Right lobe of liver (tissue), 6 donors: ENCODE measurements around the gene BCAN. TPM values are rescaled to one million over a fixed set of nuclear protein-coding genes. Genes with fewer than 3 reads are reported as not detected.
A peak's percentile ranks its signal among the peaks of the same experiment; 100 is the strongest.

Source experiments
- ATAC-seq, 4 donors: fragments of 200-7000 bp; cut with Tn5 transposase; one replicate each; pipeline ENCODE4 v1.9.1; 2020; ENCODE audit warnings: mild to moderate bottlenecking in 4 of 4, moderate library complexity in 4 of 4
- DNase-seq, 3 donors: peaks; one replicate each; pipeline ENCODE4 v3.0.0-alpha.2; 2020
- H3K27ac ChIP-seq, 3 donors: fragments of 200-600 bp; one replicate each; pipeline ENCODE4 v1.8.0; 2022
- H3K27me3 ChIP-seq, 2 donors: fragments of 200-600 bp; one replicate each; pipeline ENCODE4 v1.8.0; 2022
- H3K36me3 ChIP-seq, 4 donors: fragments of 200-600 bp; sonication (generic) in 1 of 4; one replicate each; pipeline versions ENCODE4 v1.5.1 to v1.8.0; 2017 to 2022; ENCODE audit warnings: control low read depth in 1 of 4
- H3K4me1 ChIP-seq, 4 donors: fragments of 200-600 bp; sonication (generic) in 1 of 4; one replicate each; pipeline versions ENCODE4 v1.5.1 to v1.8.0; 2017 to 2022; ENCODE audit warnings: control low read depth in 1 of 4
- H3K4me3 ChIP-seq, 3 donors: fragments of 200-600 bp; one replicate each; pipeline ENCODE4 v1.8.0; 2022
- H3K9me3 ChIP-seq, 4 donors: fragments of 200-600 bp; sonication (generic) in 1 of 4; one replicate each; pipeline versions ENCODE4 v1.5.1 to v1.8.0; 2017 to 2022; ENCODE audit warnings: control low read depth in 1 of 4
- CTCF ChIP-seq, 4 donors: fragments of 200-600 bp in 3 of 4; fragments of 450-650 bp in 1 of 4; IDR thresholded peaks; one replicate each; pipeline versions ENCODE4 v1.5.1 to v1.8.0; 2016 to 2022; ENCODE audit warnings: antibody characterized with exemption in 4 of 4, mild to moderate bottlenecking in 2 of 4
- POLR2A ChIP-seq: fragments of 450-650 bp; IDR thresholded peaks from one replicate; pipeline ENCODE4 v1.6.1; 2017; ENCODE audit warnings: antibody characterized with exemption, mild to moderate bottlenecking
- WGBS: methylation state at CpG from one replicate; pipeline ENCODE4 v1.1.6; 2018; ENCODE audit warnings: low coverage, low lambda C conversion rate; ENCODE audit not compliant: insufficient coverage; ENCODE audit errors: missing lambda C conversion rate; 5-methylcytosine and 5-hydroxymethylcytosine counted together
- intact Hi-C, 2 donors: fragments of 100-400 bp; cut with DNase I; formaldehyde crosslinking; loops; one replicate each; pipeline versions ENCODE4 v1.11.2 to v1.14.1; 2022
- total RNA-seq, 6 experiments: library from RNA; depleted of rRNA in 2 of 6; stranded (reverse); fragments of >200 nt in 2 of 6; fragmentation: NEBNext Ultra II Directional in 3 of 6; extraction: Animal tissue kit (Norgen Biotek cat#: 25700) in 3 of 6; gene quantifications; one replicate each; pipeline versions ENCODE4 v1.1.0 to v1.2.4, GENCODE V29; 2016 to 2023
- donor health status: DM: no; HTN: yes; CAD: no.
- donor health status: DM: no; HTN: no; CAD: no.
- donor health status: DM: no; HTN: no; CAD: no.
- donor health status: DM: no; HTN: yes; CAD: no.
- donor health status: DM: no; HTN: yes; CAD: no.

The BCAN gene
- total RNA-seq, 6 experiments from 2014 or later = not detected

- DNase-seq (no peak), ATAC-seq (peak in 3 of 4 donors; percentile 23 to 58 (median 28))
- H3K9me3 ChIP-seq = no peaks in the 10 kb centered on the region
- intact Hi-C loops = no loop called here
- no peaks in the 10 kb centered on the region for H3K36me3 ChIP-seq
- 3% methylated on average over 31 of the region's 45 CpGs for WGBS
- peaks cover 0 to 16% (median 9%) of the 10 kb centered on the region in 4 donors for H3K4me1 ChIP-seq
- peak overlapping the region; percentile 1 to 13 (median 12) for H3K4me3 ChIP-seq
- peaks cover 0 to 31% of the 10 kb centered on the region in 2 donors for H3K27me3 ChIP-seq
- no peak overlapping the region for H3K27ac ChIP-seq
- TF ChIP-seq POLR2A = no peak
- peak; percentile 40 to 61 (median 54) for TF ChIP-seq CTCF (IDR thresholded peaks at IDR 0.05)
Observed at GRCh38 chr1:156705918-156706656, 64.2 kb downstream of the BCAN start.

DNA sequence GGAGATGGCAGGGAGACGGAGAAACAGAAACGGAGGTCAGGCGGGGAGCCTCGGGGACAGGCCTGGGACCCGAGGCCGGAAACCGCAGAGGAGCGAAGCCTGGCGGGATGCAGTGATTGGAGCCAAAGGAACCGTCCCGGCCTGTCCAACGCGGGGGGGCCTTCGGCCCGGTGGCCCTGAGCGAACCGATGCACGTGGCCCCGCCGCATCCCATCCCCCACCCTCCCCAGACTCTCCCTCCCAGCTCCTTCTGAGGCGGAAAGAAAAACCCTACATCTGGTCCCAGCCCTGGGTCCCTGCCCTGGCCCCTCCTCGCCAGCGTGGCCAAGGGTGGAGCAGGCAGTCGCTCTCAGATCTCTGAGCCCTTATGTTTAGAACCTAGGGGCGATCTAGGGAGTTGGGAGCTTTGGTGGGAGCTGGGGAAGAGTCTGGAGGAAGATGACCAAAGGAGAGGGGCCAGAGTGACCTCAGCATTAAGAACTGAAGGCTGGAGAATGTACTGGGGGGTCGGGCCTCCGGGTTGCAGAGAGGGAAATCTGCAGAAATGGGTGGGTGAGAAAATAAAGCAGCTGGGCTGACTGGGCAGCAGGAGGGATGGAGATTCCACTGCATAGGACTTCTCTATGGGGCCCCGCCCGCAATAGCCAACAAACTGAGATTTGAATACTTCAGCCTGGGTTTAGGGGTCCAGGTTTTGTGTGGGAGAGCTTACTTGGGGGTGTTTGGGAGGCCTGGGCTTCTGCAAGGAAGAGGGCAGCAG lies 64.9 kb downstream of the BCAN start:
- no peak for TF ChIP-seq POLR2A
- TF ChIP-seq CTCF (IDR thresholded peaks at IDR 0.05) = no peak
- whole genome bisulfite sequencing = 7% methylated on average over 3 of the region's 29 CpGs
- Histone ChIP-seq H3K4me3 (no peak overlapping the region), H3K4me1 (peaks cover 0 to 16% (median 9%) of the 10 kb centered on the region in 4 donors), H3K27me3 (peaks cover 0 to 31% of the 10 kb centered on the region in 2 donors), H3K27ac (no peak overlapping the region), H3K36me3 (no peaks in the 10 kb centered on the region), H3K9me3 (no peaks in the 10 kb centered on the region)
- ATAC-seq (peak; percentile 10 to 34 (median 23)), DNase-seq (no peak)
- intact Hi-C loops = no loop called here

DNA sequence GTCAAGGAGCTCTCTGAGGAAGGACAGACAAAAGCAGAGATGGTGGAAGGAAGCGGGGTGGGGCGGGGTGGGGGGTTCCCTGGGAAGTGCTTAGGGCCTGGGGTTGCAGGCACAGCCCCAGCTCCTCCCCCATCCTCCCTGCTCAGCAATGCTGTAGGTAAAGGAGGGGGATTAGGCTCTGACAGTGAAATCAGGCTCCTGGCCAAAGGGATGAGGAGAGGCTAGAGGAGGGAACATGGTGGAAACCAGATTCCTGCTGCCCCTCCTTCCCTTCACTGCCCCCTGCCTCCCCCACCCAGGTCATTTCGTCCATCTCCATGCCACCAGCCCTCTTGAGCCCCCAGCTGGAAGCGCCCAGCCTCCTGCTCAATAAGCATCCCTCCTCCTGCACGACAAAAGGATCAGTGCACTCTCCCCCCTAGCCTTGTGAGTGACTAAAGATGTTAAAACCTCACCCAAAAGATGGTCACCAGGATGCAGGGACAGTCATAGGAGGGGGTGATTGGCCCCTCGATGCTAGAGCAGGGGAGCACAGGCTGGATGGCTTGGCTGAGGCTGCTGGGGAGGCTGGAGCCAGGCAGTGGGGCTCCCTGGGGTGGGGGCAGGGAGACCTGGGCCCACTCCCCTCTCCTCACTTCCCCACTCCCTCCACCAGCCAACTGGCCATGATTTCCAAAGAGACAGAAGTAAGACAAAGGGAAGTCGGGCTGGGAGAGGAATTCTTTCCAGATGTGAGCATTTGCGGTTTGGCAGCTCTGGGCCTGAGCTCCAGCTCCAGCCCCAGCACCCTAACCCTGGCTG lies 65.7 kb downstream of the BCAN start:
- Histone ChIP-seq H3K9me3 (no peaks in the 10 kb centered on the region), H3K27ac (no peak overlapping the region), H3K4me3 (no peak overlapping the region), H3K27me3 (peaks cover 0 to 31% of the 10 kb centered on the region in 2 donors), H3K36me3 (no peaks in the 10 kb centered on the region), H3K4me1 (peaks cover 0 to 16% (median 9%) of the 10 kb centered on the region in 4 donors)
- DNase-seq (no peak), ATAC-seq (no peak)
- TF ChIP-seq CTCF (IDR thresholded peaks at IDR 0.05) (no peak), POLR2A (no peak)
- intact Hi-C loops = no loop called here
- 47% methylated on average over 7 of the region's 8 CpGs for WGBS

GRCh38 chr1:156708218-156708661 lies 66.3 kb downstream of the BCAN start:
- no peak for ATAC-seq
- TF ChIP-seq CTCF (IDR thresholded peaks at IDR 0.05) (no peak), POLR2A (no peak)
- Histone ChIP-seq H3K4me3 (no peak overlapping the region), H3K36me3 (no peaks in the 10 kb centered on the region), H3K27ac (no peak overlapping the region), H3K27me3 (peaks cover 0 to 30% of the 10 kb centered on the region in 2 donors), H3K9me3 (no peaks in the 10 kb centered on the region), H3K4me1 (peaks cover 0 to 16% (median 9%) of the 10 kb centered on the region in 4 donors)
- WGBS = 38% methylated on average over 3 of the region's 4 CpGs
- intact Hi-C loops = no loop called here
- no peak for DNase-seq
